ENCODE data around the gene DDX39A.
"Not testable (repeated sequence)": the region's sequence is repeated elsewhere in the genome, so short reads cannot be mapped to it uniquely, and the experiment has no call there.

The DDX39A gene

DNA sequence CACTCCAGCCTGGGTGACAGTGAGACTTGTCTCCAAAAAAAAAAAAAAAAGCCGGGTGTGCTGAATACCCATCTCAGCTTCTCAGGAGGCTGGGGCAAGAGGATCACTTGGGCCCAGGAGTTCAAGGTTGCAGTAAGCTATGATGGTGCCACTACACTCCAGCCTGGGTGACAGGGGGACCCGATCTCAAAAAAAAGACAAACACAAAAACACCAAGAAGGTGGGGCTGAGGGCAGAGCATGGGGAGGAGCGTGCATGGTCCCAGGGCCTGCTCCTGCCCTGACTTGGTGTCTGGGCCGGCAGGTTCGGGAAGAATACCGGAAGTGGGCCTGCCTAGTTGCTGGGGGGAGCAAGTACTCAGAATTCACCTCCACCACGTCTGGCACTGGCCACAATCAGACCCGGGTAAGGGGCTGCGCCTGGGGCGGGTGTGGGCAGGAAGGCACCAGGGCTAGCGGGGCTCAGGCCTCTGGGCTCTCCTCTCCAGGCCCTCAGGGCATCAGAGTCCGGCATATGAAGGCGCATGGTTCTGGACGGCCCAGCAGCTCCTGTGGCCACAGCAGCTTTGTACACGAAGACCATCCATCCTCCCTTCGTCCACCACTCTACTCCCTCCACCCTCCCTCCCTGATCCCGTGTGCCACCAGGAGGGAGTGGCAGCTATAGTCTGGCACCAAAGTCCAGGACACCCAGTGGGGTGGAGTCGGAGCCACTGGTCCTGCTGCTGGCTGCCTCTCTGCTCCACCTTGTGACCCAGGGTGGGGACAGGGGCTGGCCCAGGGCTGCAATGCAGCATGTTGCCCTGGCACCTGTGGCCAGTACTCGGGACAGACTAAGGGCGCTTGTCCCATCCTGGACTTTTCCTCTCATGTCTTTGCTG, 11.3 kb downstream of the DDX39A start:
- FAIRE-seq (no peak), DNase-seq (ENCODE audit: insufficient read length, low spot score) (no peak)
- no peak for TF ChIP-seq POLR2A (IDR thresholded peaks at IDR 0.05; ENCODE audit: low read depth, low read length)

DNA sequence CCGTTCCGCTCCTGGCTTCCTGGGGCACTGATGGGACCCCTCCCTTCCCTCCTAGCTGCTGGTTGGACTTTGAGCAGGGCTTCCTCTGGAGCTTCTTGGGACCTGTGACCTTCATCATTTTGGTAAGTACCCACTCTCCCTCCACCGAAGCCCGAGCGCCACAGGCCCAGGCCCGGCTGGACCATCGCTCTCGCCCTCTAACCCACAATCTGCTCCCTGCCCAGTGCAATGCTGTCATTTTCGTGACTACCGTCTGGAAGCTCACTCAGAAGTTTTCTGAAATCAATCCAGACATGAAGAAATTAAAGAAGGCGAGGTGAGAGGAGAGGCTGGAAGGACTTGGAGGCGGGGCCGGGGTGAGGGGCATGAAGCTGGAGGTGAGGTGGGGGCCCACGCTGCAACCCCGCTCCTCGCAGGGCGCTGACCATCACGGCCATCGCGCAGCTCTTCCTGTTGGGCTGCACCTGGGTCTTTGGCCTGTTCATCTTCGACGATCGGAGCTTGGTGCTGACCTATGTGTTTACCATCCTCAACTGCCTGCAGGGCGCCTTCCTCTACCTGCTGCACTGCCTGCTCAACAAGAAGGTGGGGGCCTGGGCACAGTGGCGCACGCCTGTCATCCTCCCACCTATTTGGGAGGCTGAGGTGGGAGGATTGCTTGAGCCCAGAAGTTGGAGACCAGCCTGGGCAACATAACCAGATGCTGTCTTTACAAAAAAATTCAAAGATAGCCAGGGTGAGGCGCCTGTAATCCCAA, 12.3 kb downstream of the DDX39A start:
- FAIRE-seq (no peak), DNase-seq (ENCODE audit: insufficient read length, low spot score) (no peak)
- no peak for TF ChIP-seq POLR2A (IDR thresholded peaks at IDR 0.05; ENCODE audit: low read depth, low read length)

GRCh38 chr19:14405758-14406644, 13.1 kb downstream of the DDX39A start:
- TF ChIP-seq POLR2A (IDR thresholded peaks at IDR 0.05; ENCODE audit: low read depth, low read length) = no peak
- peak; percentile 85 for DNase-seq (ENCODE audit: insufficient read length, low spot score)
- FAIRE-seq = no peak

- no peak for TF ChIP-seq POLR2A (IDR thresholded peaks at IDR 0.05; ENCODE audit: low read depth, low read length)
- FAIRE-seq = no peak
- no peak for DNase-seq (ENCODE audit: insufficient read length, low spot score)
Measured at GRCh38 chr19:14405380-14405757, 13.8 kb downstream of the DDX39A start.

DNA sequence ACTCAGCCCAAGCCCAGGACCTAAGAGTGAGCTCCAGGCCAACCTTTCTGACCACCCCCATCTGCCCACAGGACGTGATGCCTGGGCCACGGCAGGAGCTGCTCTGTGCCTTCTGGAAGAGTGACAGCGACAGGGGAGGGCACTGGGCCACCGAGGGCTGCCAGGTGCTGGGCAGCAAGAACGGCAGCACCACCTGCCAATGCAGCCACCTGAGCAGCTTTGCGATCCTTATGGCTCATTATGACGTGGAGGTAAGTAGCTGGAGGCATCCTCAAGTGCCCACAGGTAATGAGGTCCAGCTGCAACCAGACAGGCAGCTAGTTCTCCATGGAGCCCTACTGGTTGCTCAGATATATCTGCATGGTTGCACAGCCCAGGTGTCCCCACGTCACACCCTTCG, 14.8 kb downstream of the DDX39A start:
- TF ChIP-seq POLR2A (IDR thresholded peaks at IDR 0.05; ENCODE audit: low read depth, low read length) = no peak
- FAIRE-seq = no peak
- DNase-seq (ENCODE audit: insufficient read length, low spot score) = no peak

- FAIRE-seq; DNase-seq (ENCODE audit: insufficient read length, low spot score): not testable (repeated sequence)
Measured at GRCh38 chr19:14403145-14403930, 15.8 kb downstream of the DDX39A start.

GRCh38 chr19:14402332-14403144, 16.6 kb downstream of the DDX39A start:
- DNase-seq (ENCODE audit: insufficient read length, low spot score) (peak; percentile 88), FAIRE-seq (no peak)
- TF ChIP-seq POLR2A (IDR thresholded peaks at IDR 0.05; ENCODE audit: low read depth, low read length) = no peak

DNA sequence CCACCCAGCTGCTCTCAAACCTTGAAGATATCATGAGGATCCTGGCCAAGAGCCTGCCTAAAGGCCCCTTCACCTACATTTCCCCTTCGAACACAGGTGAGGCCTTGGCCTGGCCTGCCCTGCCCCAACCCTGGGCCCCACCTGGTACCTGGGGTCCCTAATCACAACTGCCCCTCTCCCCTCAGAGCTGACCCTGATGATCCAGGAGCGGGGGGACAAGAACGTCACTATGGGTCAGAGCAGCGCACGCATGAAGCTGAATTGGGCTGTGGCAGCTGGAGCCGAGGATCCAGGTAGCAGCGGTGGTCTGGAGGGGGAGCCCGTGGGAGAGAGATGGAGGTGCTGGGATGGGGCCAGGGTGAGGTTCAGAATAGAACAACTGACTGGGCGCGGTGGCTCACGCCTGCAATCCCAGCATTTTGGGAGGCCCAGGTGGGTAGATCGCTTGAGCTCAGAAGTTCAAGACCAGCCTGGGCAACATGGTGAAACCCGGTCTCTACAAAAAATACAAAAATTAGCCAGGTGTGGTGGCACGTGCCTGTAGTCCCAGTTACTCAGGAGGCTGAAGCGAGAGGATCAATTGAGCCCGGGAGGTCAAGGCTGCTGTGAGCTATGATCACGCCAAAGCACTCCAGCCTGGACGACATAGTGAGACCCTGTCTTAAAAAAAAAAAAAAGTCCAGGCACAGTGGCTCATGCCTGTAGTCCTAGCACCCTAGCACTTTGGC, 17.5 kb downstream of the DDX39A start:
- DNase-seq (ENCODE audit: insufficient read length, low spot score) = no peak
- FAIRE-seq = no peak
- no peak for TF ChIP-seq POLR2A (IDR thresholded peaks at IDR 0.05; ENCODE audit: low read depth, low read length)

GRCh38 chr19:14400951-14401431, 18.1 kb downstream of the DDX39A start:
- DNase-seq (ENCODE audit: insufficient read length, low spot score) = no peak
- TF ChIP-seq POLR2A (IDR thresholded peaks at IDR 0.05; ENCODE audit: low read depth, low read length) = no peak
- no peak for FAIRE-seq

DNA sequence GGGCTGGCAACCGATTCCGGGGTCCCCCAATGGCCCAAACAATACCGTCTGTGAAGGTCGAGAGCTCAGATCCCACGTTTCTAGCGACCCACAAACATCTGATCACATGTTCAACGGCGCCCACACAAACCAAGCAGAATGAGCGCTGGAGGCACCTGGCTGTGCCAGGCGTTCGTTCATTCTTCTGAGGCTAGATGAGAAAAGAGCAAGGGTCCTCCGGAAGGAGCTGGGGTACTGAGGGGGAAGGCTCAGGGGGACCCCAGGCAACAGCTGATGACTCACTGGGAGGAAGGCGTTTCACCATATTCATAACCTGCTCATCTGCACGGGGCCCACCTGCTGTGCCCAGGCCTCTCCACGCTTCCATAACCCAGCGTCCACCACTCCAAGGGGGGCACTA, 22.0 kb downstream of the DDX39A start:
- not testable (repeated sequence) for FAIRE-seq; DNase-seq (ENCODE audit: insufficient read length, low spot score)

- not testable (repeated sequence) for DNase-seq (ENCODE audit: insufficient read length, low spot score); FAIRE-seq
Measured at GRCh38 chr19:14396730-14397129, 22.4 kb downstream of the DDX39A start.

Data from H54 (cell line).